GM18873 (cell line): ENCODE measurements around the gene CIART.
"Not testable (repeated sequence)": the region's sequence is repeated elsewhere in the genome, so short reads cannot be mapped to it uniquely, and the experiment has no call there.

Source experiments
- ATAC-seq: cut with Tn5 transposase; IDR thresholded peaks from one replicate; pipeline ENCODE4 v1.9.1; 2021; ENCODE audit warnings: mild to moderate bottlenecking, moderate library complexity, moderate number of reproducible peaks; ENCODE audit not compliant: unreplicated experiment, low FRiP score

Gene CIART

DNA sequence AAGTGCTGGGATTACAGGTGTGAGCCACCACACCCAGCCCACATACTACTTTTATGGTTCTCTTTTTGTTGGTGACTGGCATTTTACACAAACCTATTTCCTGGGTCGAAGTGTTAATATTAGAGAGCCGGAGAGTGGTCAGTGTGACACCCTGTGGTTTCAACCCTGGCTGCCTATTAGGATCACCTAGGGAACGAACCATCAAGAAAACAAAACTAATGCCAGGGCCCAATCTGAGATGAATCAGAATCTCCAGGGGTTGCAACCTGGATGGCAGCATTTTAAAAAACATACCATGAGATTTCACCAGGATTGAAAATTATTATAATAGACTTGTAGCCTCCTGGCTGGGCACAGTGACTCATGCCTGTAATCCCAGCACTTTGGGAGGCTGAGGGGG lies 17.4 kb downstream of the CIART start:
- ATAC-seq: no peak

GRCh38 chr1:150302338-150302737 lies 20.0 kb downstream of the CIART start:
- no peak for ATAC-seq

- no peak for ATAC-seq
Observed at GRCh38 chr1:150302902-150303301, 20.5 kb downstream of the CIART start.

DNA sequence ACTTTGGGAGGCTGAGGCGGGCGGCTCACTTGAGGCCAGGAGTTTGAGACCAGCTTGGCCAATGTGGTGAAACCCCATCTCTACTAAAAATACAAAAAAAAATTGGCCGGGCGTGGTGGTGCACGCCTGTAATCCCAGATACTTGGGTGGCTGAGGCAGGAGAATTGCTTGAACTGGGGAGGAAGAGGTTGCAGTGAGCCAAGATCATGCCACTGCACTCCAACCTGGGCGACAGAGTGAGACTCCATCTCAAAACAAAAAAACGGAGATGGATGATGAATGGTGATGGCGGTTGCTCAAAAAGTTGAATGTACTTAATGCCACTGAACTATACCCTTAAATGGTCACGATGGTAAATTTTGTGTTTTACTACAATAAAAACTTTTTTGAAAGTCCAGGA lies 26.2 kb downstream of the CIART start:
- ATAC-seq: not testable (repeated sequence)

GRCh38 chr1:150309758-150310508 lies 27.6 kb downstream of the CIART start:
- ATAC-seq: no peak

GRCh38 chr1:150311762-150312161 lies 29.4 kb downstream of the CIART start:
- ATAC-seq: no peak

DNA sequence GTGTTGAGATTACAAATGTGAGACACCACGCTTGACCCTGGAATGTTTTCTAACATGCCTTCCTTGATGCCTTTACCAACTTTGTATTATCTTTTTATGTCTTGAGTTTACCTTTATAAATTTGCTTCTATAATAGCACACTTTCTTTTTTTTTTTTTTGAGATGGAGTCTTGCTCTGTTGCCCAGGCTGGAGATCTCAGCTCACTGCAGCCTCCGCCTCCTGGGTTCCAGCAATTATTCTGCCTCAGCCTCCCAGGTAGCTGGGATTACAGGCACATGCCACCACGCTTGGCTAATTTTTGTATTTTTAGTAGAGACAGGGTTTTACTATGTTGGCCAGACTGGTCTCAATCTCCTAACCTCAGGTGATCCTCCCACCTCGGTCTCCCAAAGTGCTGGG lies 32.3 kb downstream of the CIART start:
- ATAC-seq: not testable (repeated sequence)

GRCh38 chr1:150320667-150320978 lies 38.3 kb downstream of the CIART start:
- ATAC-seq: no peak

- ATAC-seq: no peak
Observed at GRCh38 chr1:150321826-150322166, 39.4 kb downstream of the CIART start.

GRCh38 chr1:150322310-150322709 lies 40.0 kb downstream of the CIART start:
- no peak for ATAC-seq

- ATAC-seq: no peak
Observed at GRCh38 chr1:150332651-150333290, 50.4 kb downstream of the CIART start.
